ENCODE results near the gene CCL1. TPM values are rescaled to one million over a fixed set of nuclear protein-coding genes. Genes with fewer than 3 reads are reported as not detected.

Gene CCL1
- total and polyA plus RNA-seq, 3 experiments from 2014 or later = 52.8 to 55.3 TPM; not detected in 1

DNA sequence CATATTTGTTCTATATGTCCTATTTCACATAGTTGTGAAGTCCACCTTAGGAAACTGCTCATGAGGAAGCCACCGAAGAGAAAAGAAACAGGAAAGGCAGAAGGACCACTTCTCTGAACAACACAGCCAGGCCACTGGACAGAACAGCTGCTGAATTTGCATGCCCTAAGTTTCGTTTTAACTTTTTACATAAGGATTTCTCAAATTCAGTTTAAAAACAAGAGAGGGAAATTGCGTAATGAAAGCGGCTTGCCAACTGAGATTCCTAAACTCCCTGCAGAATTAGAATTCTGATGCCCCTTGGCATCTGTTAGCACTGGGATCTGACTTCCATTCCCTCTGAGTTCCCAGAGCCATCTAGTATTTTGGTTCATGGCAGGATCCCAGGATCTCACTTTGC is 48.8 kb downstream of the CCL1 start:
- POLR2A ChIA-PET = no interaction called here
- Mint-ChIP-seq H3K27ac (no peak overlapping the region), H3K4me3 (no peak overlapping the region), H3K9me3 (peaks cover 0 to 1% (median 0%) of the 10 kb centered on the region in 5 donors), H3K36me3 (no peaks in the 10 kb centered on the region), H3K4me1 (no peaks in the 10 kb centered on the region), H3K27me3 (peaks cover 10 to 49% of the 10 kb centered on the region in 2 donors)
- Histone ChIP-seq H3K27me3 (ENCODE audit: insufficient read depth, low read length, poor library complexity, severe bottlenecking) (no peaks in the 10 kb centered on the region), H3K9me3 (ENCODE audit: low read length) (no peaks in the 10 kb centered on the region), H3K4me1 (ENCODE audit: insufficient read depth, low read length) (no peaks in the 10 kb centered on the region), H3K4me3 (ENCODE audit: low read length) (no peak overlapping the region), H3K27ac (ENCODE audit: low read depth, low read length) (no peak overlapping the region), H3K36me3 (ENCODE audit: insufficient read depth, low read length) (no peaks in the 10 kb centered on the region)
- no peak for DNase-seq
- CTCF ChIA-PET = no interaction called here

GRCh38 chr17:34313164-34313563 is 49.9 kb downstream of the CCL1 start:
- POLR2A ChIA-PET = no interaction called here
- H3K4me1 ChIP-seq (ENCODE audit: insufficient read depth, low read length) = no peaks in the 10 kb centered on the region
- H3K9me3 ChIP-seq (ENCODE audit: low read length) = no peaks in the 10 kb centered on the region
- no peak for DNase-seq
- CTCF ChIA-PET = no interaction called here
- H3K36me3 Mint-ChIP-seq = no peaks in the 10 kb centered on the region
- H3K36me3 ChIP-seq (ENCODE audit: insufficient read depth, low read length) = no peaks in the 10 kb centered on the region
- H3K27ac Mint-ChIP-seq = no peak overlapping the region
- no peak overlapping the region for H3K4me3 ChIP-seq (ENCODE audit: low read length)
- H3K4me3 Mint-ChIP-seq = no peak overlapping the region
- no peak overlapping the region for H3K27ac ChIP-seq (ENCODE audit: low read depth, low read length)
- no peaks in the 10 kb centered on the region for H3K27me3 ChIP-seq (ENCODE audit: insufficient read depth, low read length, poor library complexity, severe bottlenecking)
- peaks cover 0 to 1% (median 0%) of the 10 kb centered on the region in 5 donors for H3K9me3 Mint-ChIP-seq
- peaks cover 10 to 49% of the 10 kb centered on the region in 2 donors for H3K27me3 Mint-ChIP-seq
- no peaks in the 10 kb centered on the region for H3K4me1 Mint-ChIP-seq

GRCh38 chr17:34312080-34312479 is 51.0 kb downstream of the CCL1 start:
- Mint-ChIP-seq H3K27ac (no peak overlapping the region), H3K9me3 (peaks cover 0 to 1% (median 0%) of the 10 kb centered on the region in 5 donors), H3K36me3 (no peaks in the 10 kb centered on the region), H3K4me3 (no peak overlapping the region), H3K4me1 (no peaks in the 10 kb centered on the region), H3K27me3 (peaks cover 10 to 58% of the 10 kb centered on the region in 2 donors)
- Histone ChIP-seq H3K4me3 (ENCODE audit: low read length) (no peak overlapping the region), H3K27ac (ENCODE audit: low read depth, low read length) (no peak overlapping the region), H3K4me1 (ENCODE audit: insufficient read depth, low read length) (no peaks in the 10 kb centered on the region), H3K9me3 (ENCODE audit: low read length) (no peaks in the 10 kb centered on the region), H3K36me3 (ENCODE audit: insufficient read depth, low read length) (no peaks in the 10 kb centered on the region), H3K27me3 (ENCODE audit: insufficient read depth, low read length, poor library complexity, severe bottlenecking) (no peaks in the 10 kb centered on the region)
- ChIA-PET CTCF (no interaction called here), POLR2A (no interaction called here)
- DNase-seq = no peak

DNA sequence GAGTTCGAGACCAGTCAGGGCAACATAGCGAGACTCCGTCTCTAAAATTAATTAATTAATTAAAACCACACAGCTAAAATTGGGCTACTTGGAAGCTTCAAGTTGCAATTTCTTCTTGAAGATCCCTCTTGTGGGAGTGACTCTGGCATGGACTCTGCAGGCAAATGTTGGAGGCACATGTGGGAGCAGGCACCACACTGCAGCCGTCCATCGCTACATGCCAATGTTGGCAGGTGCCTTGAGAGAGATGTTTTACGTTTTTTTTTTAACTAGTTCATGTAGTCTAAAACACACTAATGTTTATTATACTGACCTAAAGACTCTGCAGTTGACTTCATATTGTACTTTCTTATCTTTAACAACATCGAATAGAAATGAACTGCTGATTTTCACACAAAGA is 51.7 kb downstream of the CCL1 start:
- ChIA-PET CTCF (no interaction called here), POLR2A (no interaction called here)
- no peaks in the 10 kb centered on the region for H3K9me3 ChIP-seq (ENCODE audit: low read length)
- no peak overlapping the region for H3K4me3 ChIP-seq (ENCODE audit: low read length)
- H3K36me3 Mint-ChIP-seq = no peaks in the 10 kb centered on the region
- no peaks in the 10 kb centered on the region for H3K4me1 ChIP-seq (ENCODE audit: insufficient read depth, low read length)
- H3K4me3 Mint-ChIP-seq = no peak overlapping the region
- DNase-seq = no peak
- H3K27me3 ChIP-seq (ENCODE audit: insufficient read depth, low read length, poor library complexity, severe bottlenecking) = no peaks in the 10 kb centered on the region
- no peaks in the 10 kb centered on the region for H3K4me1 Mint-ChIP-seq
- no peak overlapping the region for H3K27ac ChIP-seq (ENCODE audit: low read depth, low read length)
- peaks cover 0 to 1% (median 0%) of the 10 kb centered on the region in 5 donors for H3K9me3 Mint-ChIP-seq
- H3K36me3 ChIP-seq (ENCODE audit: insufficient read depth, low read length) = no peaks in the 10 kb centered on the region
- no peak overlapping the region for H3K27ac Mint-ChIP-seq
- peaks cover 6 to 57% of the 10 kb centered on the region in 2 donors for H3K27me3 Mint-ChIP-seq

Other genes starting within 250 kb of the CCL1 start
- gene CCL2, start 107.9 kb downstream of the CCL1 start, total RNA-seq = 1 to 10 TPM; 5.5 to 6.6 TPM
- not detected for gene CCL2, start 107.9 kb downstream of the CCL1 start, polyA plus RNA-seq
- not detected for gene CCL7, start 93.0 kb downstream of the CCL1 start, total RNA-seq
- gene CCL7, start 93.0 kb downstream of the CCL1 start, polyA plus RNA-seq = not detected
- not detected for gene CCL11, start 77.5 kb downstream of the CCL1 start, total RNA-seq
- not detected for gene CCL11, start 77.5 kb downstream of the CCL1 start, polyA plus RNA-seq
- not detected for gene CCL8, start 43.8 kb downstream of the CCL1 start, total RNA-seq
- gene CCL8, start 43.8 kb downstream of the CCL1 start, polyA plus RNA-seq = not detected
- not detected for gene CCL13, start 6.8 kb downstream of the CCL1 start, total RNA-seq
- gene CCL13, start 6.8 kb downstream of the CCL1 start, polyA plus RNA-seq = not detected
- not detected for gene TMEM132E, start 216.3 kb upstream of the CCL1 start, total RNA-seq
- 0.24 TPM for gene TMEM132E, start 216.3 kb upstream of the CCL1 start, polyA plus RNA-seq

Measured in CD8-positive, alpha-beta memory T cell (primary cell).